ENCODE results near the gene ST3GAL4.
"Not testable (repeated sequence)": the region's sequence is repeated elsewhere in the genome, so short reads cannot be mapped to it uniquely, and the experiment has no call there.

Gene ST3GAL4

GRCh38 chr11:126355324-126355925 lies at the start of gene ST3GAL4:
TSS of gene ST3GAL4 (plus strand) at chr11:126355686. CDS start at chr11:126406156, 50,470 bp downstream.
- peak; percentile 52 for DNase-seq (ENCODE audit: low spot score)

GRCh38 chr11:126305699-126306098 lies 49.8 kb upstream of the ST3GAL4 start:
- no peak for DNase-seq (ENCODE audit: low spot score)

DNA sequence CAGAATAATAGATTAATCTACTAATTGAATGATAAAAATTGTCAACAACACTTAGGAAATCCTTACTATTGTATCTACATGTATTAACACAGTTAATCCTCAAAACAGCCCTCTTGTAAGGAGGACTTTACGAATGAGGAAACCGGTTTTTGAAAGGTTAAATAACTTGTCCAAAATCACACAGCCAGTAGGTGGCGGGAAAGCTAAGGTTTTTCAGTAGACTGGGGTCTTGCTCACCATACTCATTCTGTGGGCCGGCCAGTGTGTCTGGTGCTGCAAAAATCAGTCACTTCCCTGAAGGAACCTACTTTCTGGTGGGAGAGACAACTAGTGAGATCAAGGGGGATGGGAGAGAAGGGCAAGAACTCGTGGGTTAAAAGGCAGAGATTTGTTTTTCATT lies 47.8 kb upstream of the ST3GAL4 start:
- DNase-seq (ENCODE audit: low spot score) = peak; percentile 21

GRCh38 chr11:126308271-126308671 lies 47.2 kb upstream of the ST3GAL4 start:
- DNase-seq (ENCODE audit: low spot score) = no peak

- not testable (repeated sequence) for DNase-seq (ENCODE audit: low spot score)
Measured at GRCh38 chr11:126308771-126309170, 46.7 kb upstream of the ST3GAL4 start.

DNA sequence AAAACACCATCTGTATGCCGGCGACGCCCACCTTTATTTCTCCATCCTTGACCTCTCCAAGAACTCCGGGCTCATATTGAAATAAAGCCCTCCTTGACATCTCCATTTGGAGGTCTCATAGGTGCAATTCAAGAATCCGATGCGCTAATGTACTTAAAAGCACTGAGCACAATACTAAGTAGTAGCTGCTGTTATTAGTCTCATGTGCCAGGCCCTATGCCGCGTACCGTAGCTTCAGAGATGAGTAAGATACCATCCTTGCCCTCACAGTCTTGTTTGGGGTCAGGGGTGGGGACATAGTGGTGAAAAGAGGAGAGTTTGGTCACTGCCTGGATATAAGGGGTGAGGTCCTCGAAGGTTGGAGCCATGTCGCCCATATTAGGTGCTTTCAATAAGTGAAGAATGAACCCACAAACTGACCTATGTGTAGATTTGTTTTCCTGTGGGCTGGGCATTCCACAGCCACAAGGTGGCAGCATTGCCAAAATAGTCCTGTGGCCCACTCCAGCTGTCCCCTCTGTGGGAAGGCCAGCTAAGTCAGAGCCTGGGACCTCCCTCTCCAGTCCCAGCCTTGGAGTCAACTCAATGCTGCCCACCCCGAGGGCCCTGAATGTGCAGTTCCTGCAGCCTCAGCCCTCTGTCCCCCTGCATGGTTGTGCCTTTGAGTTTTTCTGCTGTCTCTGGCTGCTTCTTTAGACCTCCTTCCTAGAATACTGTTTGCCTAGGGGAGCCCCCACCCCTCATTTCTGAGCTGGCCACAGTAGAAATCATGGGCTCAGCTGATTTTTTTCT lies 45.1 kb upstream of the ST3GAL4 start:
- DNase-seq (ENCODE audit: low spot score) = peak; percentile 80

DNA sequence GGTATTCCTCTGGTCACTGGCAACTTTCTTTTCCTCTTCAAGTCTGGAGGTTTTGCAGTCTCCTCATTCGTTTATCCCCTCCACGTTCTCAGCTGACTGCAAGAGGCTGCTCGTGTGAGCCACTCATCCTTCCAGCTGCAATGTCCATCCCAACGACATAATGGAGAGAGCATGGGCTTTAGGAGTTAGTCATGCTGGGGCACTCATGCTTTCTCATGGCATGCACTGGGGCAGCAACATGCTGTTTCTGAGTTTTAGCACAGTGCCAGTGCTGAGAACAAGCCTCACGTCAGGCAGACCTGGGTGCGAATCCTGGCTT lies 44.5 kb upstream of the ST3GAL4 start:
- no peak for DNase-seq (ENCODE audit: low spot score)

DNA sequence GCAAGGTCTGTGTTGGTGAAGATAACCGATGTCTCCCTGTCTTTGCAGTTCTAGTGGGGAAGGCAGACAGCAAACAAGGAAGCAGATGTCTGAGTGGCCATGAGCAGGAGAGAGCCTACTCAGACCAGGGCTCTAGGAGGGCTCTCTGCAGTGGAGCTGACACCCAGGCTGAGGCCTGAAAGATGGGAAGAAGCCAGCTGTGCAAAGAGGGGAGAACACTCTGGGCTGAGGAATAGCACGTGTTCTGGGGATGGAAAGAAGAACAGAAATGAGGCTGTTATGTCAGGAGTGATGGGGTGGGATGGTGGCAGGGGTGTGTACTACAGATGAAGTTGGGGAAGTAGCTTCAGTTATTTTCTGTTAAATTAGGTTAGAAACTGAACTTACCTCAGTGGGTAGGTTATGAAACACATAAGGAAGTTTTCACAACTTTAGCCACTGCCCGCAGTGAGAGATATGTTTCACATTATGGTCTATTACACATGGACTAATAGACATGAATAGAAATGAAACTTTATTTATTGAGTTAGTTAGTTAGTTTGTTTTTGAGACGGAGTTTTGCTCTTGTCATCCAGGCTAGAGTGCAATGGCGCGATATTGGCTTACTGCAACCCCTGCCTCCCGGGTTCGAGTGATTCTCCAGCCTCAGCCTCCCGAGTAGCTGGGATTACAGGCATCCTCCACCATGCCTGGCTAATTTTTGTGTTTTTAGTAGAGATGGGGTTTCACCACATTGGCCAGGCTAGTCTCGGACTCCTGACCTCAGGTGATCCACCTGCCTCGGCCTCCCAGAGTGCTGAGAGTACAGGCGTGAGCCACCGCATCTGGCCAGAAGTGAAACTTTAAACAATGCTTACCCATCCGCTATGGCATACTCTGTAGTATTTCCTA lies 43.8 kb upstream of the ST3GAL4 start:
- DNase-seq (ENCODE audit: low spot score) = no peak

GRCh38 chr11:126312961-126313360 lies 42.5 kb upstream of the ST3GAL4 start:
- no peak for DNase-seq (ENCODE audit: low spot score)

DNA sequence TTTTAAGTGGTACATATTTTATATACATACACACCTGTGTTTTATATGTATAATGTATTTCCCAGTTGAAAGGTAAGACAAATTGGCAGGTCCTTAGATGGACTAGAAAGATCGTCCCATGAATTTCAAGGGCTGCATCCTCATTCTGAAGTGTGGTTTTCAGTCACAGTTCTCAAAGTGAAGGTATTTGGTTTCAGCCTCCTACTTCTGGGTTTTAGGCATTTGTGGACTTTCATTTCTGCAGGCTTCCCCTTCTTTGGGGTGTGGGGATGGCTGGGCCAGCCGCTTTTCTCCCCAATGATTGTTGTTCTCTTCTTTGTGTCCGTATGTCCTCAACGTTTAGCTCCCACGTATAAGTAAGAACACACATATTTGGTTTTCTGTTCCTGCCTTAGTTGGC lies 41.7 kb upstream of the ST3GAL4 start:
- no peak for DNase-seq (ENCODE audit: low spot score)

DNA sequence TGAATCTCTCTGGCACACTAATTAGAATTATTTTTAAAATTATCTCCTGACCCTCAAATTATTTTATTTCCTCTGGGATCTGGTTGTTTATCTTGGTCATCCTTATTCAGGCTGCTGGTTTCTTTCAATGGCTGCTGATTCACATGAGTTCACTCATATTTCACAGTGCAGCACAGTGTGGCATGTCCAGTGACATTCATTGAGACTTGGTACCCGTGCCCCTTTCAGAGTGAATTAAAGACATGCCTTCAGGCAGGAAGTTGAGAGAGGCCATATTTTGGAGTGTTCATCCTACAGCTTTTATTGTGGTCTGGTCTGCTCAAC lies 38.1 kb upstream of the ST3GAL4 start:
- no peak for DNase-seq (ENCODE audit: low spot score)

DNA sequence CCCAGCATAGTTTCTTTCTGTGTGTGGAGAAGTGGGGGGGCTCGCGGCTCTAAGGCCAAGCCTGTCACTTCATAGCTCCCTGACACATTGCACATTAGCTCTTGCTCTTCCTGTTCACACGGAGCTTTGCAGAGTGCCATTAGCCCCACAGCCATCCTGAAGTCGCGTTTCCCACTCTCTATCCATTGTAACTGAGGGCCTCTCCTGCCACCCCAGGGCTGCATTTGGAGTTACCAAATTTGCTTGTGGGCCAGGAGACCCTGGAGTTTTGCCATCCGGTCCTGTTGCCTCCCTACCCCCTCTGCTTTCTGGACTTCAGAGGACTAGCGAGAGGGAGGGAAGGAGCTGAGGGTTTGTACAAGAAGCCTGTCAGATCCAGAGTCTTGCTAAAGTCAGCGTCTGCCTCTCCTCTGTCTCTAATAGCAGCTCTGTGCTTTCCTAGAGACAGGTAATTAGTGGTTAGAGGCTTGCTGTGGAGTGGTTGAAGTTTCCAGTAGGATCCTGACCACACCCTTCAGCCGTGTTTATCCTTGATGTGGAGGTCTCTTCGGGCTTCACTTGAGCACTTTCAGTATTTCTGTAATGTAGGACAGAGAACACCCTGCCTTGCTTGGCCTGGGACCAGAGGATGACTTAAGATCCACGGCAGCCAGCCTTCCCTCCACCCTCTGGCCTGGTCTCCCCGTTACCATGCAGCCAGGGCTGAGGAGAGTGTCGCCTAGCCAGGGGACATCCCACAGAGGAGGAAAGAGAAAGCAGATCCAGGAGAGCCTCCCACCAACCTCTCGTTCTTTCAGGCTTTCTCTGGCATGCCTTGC lies 37.5 kb upstream of the ST3GAL4 start:
- no peak for DNase-seq (ENCODE audit: low spot score)

- no peak for DNase-seq (ENCODE audit: low spot score)
Measured at GRCh38 chr11:126318574-126319373, 36.7 kb upstream of the ST3GAL4 start.

- no peak for DNase-seq (ENCODE audit: low spot score)
Measured at GRCh38 chr11:126319374-126319740, 36.1 kb upstream of the ST3GAL4 start.

- no peak for DNase-seq (ENCODE audit: low spot score)
Measured at GRCh38 chr11:126322996-126323395, 32.5 kb upstream of the ST3GAL4 start.

GRCh38 chr11:126327281-126328000 lies 28.0 kb upstream of the ST3GAL4 start:
- DNase-seq (ENCODE audit: low spot score) = no peak

DNA sequence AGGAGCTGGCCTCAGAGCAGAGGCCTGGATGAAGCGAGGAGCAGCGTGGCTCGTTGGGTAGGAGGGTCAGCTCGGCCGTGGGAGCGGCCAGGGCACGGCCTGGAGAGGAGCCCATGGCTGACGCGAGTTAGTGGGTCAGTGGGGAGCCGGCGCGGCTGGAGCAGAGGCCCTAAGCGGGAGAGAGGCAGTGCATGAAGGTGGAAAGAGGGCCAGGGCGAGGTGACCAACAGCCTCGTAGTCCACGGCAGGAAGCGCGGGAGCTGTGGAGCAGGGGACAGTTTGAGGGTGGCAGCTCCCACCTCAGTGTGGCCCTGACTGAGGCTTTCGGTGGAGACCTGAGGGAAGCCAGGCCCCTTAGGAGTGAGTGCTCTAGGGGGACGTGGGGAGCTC lies 27.5 kb upstream of the ST3GAL4 start:
- no peak for DNase-seq (ENCODE audit: low spot score)

DNA sequence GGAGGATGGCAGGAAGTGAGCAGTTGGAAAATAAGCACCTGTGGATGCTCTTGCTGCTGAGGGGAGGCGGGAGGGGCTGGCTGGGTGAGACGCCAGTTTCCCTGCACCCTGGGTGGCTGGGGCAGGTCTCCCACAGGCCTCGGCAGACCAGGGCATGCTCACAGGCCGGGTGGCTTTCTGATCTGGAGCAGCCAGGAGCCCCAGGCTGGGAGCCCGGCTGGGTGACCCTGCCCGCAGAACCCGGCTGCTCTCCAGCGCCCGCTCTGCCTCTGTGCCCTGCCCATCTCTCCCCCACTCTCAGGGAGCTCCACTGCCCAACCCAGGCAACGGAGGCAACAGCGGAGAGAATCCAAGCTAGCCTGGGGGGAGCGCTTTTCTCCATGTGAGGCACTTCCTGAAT lies 27.0 kb upstream of the ST3GAL4 start:
- DNase-seq (ENCODE audit: low spot score) = no peak

- no peak for DNase-seq (ENCODE audit: low spot score)
Measured at GRCh38 chr11:126328938-126329643, 26.4 kb upstream of the ST3GAL4 start.

DNA sequence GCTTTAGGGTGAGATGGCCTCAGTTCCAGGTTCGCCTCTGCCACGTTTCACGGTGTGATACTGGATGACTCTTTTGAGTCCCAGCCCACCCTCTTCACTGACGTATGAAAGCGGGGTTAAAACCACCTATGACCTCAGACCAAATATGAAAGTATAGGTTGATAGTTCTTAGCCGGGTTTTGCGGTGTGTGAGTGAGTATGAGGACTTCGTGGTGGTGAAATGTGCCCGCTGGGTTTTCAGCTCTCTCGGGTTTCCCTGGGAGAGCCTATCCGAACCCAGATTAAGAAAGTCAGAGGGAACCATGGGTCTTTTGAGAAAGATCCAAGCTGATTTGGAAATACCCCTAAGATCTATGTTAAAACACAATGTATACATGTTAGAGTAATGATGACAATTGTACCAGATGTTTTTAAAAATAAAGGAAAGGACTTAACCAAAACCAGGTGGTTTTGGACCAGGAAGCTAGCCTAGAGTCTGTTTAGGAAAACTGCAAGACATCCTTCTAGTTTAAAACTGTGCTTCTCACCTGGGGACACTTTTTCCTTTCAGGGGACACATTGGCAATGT lies 25.8 kb upstream of the ST3GAL4 start:
- DNase-seq (ENCODE audit: low spot score) = no peak

Data from hematopoietic multipotent progenitor cell treated with erythropoietin and hydrocortisone succinate and interleukin-3 and kit ligand, for 15 days (in vitro differentiated cells).